ENCODE data around the gene GBGT1.
"Not testable (repeated sequence)": the region's sequence is repeated elsewhere in the genome, so short reads cannot be mapped to it uniquely, and the experiment has no call there.

The GBGT1 gene

GRCh38 chr9:133163504-133164172 is at the start of gene GBGT1:
Gene GBGT1 (minus strand): TSS chr9:133163914. CDS start chr9:133162412, 1,502 bp downstream.
- DNase-seq = no peak

GRCh38 chr9:133210609-133211008 is 46.9 kb upstream of the GBGT1 start:
- DNase-seq = no peak

GRCh38 chr9:133210202-133210532 is 46.5 kb upstream of the GBGT1 start:
- DNase-seq = no peak

GRCh38 chr9:133209327-133210201 is 45.9 kb upstream of the GBGT1 start:
- not testable (repeated sequence) for DNase-seq

- not testable (repeated sequence) for DNase-seq
Observed at GRCh38 chr9:133208880-133209300, 45.2 kb upstream of the GBGT1 start, which contains the start of gene OBP2B. Gene OBP2B (minus strand): TSS chr9:133209250. CDS start chr9:133209199, 51 bp downstream.

GRCh38 chr9:133208171-133208879 is 44.6 kb upstream of the GBGT1 start:
- not testable (repeated sequence) for DNase-seq

GRCh38 chr9:133207540-133208170 is 43.9 kb upstream of the GBGT1 start:
- DNase-seq = no peak

GRCh38 chr9:133207021-133207531 is 43.4 kb upstream of the GBGT1 start:
- DNase-seq = no peak

GRCh38 chr9:133205996-133206931 is 42.5 kb upstream of the GBGT1 start:
- no peak for DNase-seq

GRCh38 chr9:133205481-133205887 is 41.8 kb upstream of the GBGT1 start:
- DNase-seq = not testable (repeated sequence)

- DNase-seq = no peak
Observed at GRCh38 chr9:133204993-133205336, 41.3 kb upstream of the GBGT1 start.

GRCh38 chr9:133204335-133204992 is 40.8 kb upstream of the GBGT1 start:
- no peak for DNase-seq

- DNase-seq = no peak
Observed at GRCh38 chr9:133203506-133204075, 39.9 kb upstream of the GBGT1 start.

GRCh38 chr9:133202688-133203453 is 39.2 kb upstream of the GBGT1 start:
- no peak for DNase-seq

GRCh38 chr9:133202145-133202513 is 38.4 kb upstream of the GBGT1 start:
- DNase-seq = no peak

GRCh38 chr9:133201424-133202144 is 37.9 kb upstream of the GBGT1 start:
- no peak for DNase-seq

GRCh38 chr9:133200631-133201030 is 36.9 kb upstream of the GBGT1 start:
- no peak for DNase-seq

GRCh38 chr9:133199648-133200321 is 36.1 kb upstream of the GBGT1 start:
- DNase-seq = no peak

- no peak for DNase-seq
Observed at GRCh38 chr9:133195029-133195428, 31.3 kb upstream of the GBGT1 start.

All from NCI-H524 treated with DMSO at 0.1 percent for 48 hours (cell line).